Vagina (tissue), 2 donors: ENCODE measurements around the gene ASXL3.

Experiments
- CTCF ChIP-seq, 3 experiments: fragments of 450-650 bp in 2 of 3; fragments of 200-600 bp in 1 of 3; sonication (generic) in 1 of 3; IDR thresholded peaks; one replicate each; pipeline ENCODE4 v1.5.1; 2017 to 2019; ENCODE audit warnings: antibody characterized with exemption in 3 of 3, mild to moderate bottlenecking in 2 of 3, moderate library complexity in 2 of 3
- POLR2A ChIP-seq, 2 donors: fragments of 450-650 bp; IDR thresholded peaks; one replicate each; pipeline ENCODE4 v1.6.1; 2017; ENCODE audit warnings: antibody characterized with exemption in 2 of 2, mild to moderate bottlenecking in 2 of 2, moderate library complexity in 2 of 2
- POLR2AphosphoS5 ChIP-seq, 2 donors: sonication (generic); formaldehyde crosslinking; IDR thresholded peaks; one replicate each; pipeline ENCODE4 v1.9.0; 2017; ENCODE audit warnings: antibody characterized with exemption in 2 of 2, mild to moderate bottlenecking in 2 of 2, low read depth in 1 of 2; ENCODE audit not compliant: insufficient read depth in 1 of 2

DNA sequence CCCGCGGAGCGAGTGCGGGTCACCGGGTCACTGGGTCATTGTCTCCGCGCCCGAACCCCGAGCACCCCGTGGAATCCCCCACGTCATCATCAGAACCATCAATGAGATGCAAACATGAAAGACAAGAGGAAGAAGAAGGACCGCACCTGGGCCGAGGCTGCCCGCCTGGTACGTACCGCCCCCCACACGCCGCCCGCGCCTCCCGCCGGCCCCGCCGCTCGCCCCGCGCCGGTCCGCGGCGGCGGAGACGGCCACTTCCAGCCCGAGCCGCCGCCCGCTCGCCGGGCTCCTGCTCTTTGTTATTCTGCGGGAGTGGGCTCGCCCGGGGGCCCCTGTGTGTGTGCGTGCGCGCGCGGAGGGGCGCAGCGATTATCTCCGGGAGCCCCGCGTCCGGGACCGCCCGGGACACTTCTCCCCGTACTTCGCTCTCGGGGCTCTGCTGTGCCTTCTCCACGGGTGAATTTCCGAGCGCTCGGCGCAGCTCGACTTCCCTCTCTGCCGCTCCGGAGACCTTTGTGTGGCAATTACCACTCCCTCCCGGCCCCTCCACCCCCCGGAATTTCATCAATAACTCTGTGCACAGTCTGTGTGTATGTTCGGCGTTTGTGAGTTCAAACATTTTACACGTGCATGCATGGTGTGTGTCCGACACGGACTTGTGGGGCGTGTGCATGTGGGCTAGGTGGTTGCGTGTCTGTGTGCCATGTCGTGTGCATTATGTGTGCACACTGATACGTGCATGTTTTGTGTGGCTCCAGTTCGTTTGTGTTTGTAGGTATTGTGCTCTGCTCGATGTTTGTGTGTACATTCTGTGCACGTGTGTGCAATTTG, 714 bp downstream of the ASXL3 start:
- peak in 1 of 2 donors; percentile 18 for TF ChIP-seq POLR2AphosphoS5 (IDR thresholded peaks at IDR 0.05; ENCODE audit: insufficient read depth in 1 of 2, low read depth in 1 of 2)
- TF ChIP-seq CTCF (IDR thresholded peaks at IDR 0.05), result no peak
- no peak for TF ChIP-seq POLR2A (IDR thresholded peaks at IDR 0.05)
